IPS DF 6.9 (cell line): ENCODE measurements around the gene GDPGP1.

Experiments
- DNase-seq: peaks from one replicate; pipeline ENCODE4 v3.0.0-alpha.2; 2013; ENCODE audit warnings: low read depth, low spot score
- H3K27ac ChIP-seq: one replicate; pipeline ENCODE4 v1.5.1; 2013; ENCODE audit warnings: low read length, control low read depth
- H3K27me3 ChIP-seq: 2 replicates; pipeline ENCODE4 v1.6.1; 2013; ENCODE audit warnings: mild to moderate bottlenecking, low read length; ENCODE audit not compliant: control insufficient read depth, insufficient read depth
- H3K36me3 ChIP-seq: 2 replicates; pipeline ENCODE4 v1.6.1; 2013; ENCODE audit warnings: low read length; ENCODE audit not compliant: control insufficient read depth, insufficient read depth
- H3K4me1 ChIP-seq: 2 replicates; pipeline ENCODE4 v1.6.1; 2013; ENCODE audit warnings: low read length; ENCODE audit not compliant: control insufficient read depth, insufficient read depth
- H3K4me3 ChIP-seq: 2 replicates; pipeline ENCODE4 v1.5.1; 2013; ENCODE audit warnings: mild to moderate bottlenecking, low read length
- H3K9me3 ChIP-seq: 2 replicates; pipeline ENCODE4 v1.6.1; 2013; ENCODE audit warnings: low read length, inconsistent platforms; ENCODE audit not compliant: control insufficient read depth, insufficient read depth
- WGBS: extraction: QIAGEN DNeasy Blood & Tissue Kit; methylation state at CpG from one replicate; pipeline ENCODE4 v1.1.7; 2013; ENCODE audit warnings: mixed read lengths, missing lambda C conversion rate; ENCODE audit not compliant: insufficient read length, insufficient coverage; 5-methylcytosine and 5-hydroxymethylcytosine counted together

GDPGP1 gene

GRCh38 chr15:90225504-90226234 is 8.3 kb upstream of the GDPGP1 start:
- H3K27me3 ChIP-seq: no peaks in the 10 kb centered on the region
- H3K9me3 ChIP-seq: no peaks in the 10 kb centered on the region
- H3K4me3 ChIP-seq: no peak overlapping the region
- peaks cover 47% of the 10 kb centered on the region for H3K36me3 ChIP-seq
- no CpG with 5 or more reads among the region's 18 CpGs for WGBS
- DNase-seq: no peak
- no peak overlapping the region for H3K27ac ChIP-seq
- H3K4me1 ChIP-seq: no peaks in the 10 kb centered on the region

GRCh38 chr15:90227336-90227735 is 6.7 kb upstream of the GDPGP1 start:
- Histone ChIP-seq H3K36me3 (peaks cover 47% of the 10 kb centered on the region), H3K27ac (no peak overlapping the region), H3K9me3 (no peaks in the 10 kb centered on the region), H3K4me3 (no peak overlapping the region), H3K4me1 (no peaks in the 10 kb centered on the region), H3K27me3 (no peaks in the 10 kb centered on the region)
- WGBS: no CpG with 5 or more reads among the region's 7 CpGs
- no peak for DNase-seq

- DNase-seq: no peak
- no peak overlapping the region for H3K27ac ChIP-seq
- H3K9me3 ChIP-seq: no peaks in the 10 kb centered on the region
- H3K27me3 ChIP-seq: no peaks in the 10 kb centered on the region
- no peaks in the 10 kb centered on the region for H3K4me1 ChIP-seq
- WGBS: no CpG with 5 or more reads among the region's 38 CpGs
- no peak overlapping the region for H3K4me3 ChIP-seq
- H3K36me3 ChIP-seq: peaks cover 47% of the 10 kb centered on the region
These were observed 5.9 kb upstream of the GDPGP1 start for GRCh38 chr15:90227816-90228772.

GRCh38 chr15:90228960-90229359 is 5.0 kb upstream of the GDPGP1 start:
- no peak for DNase-seq
- H3K36me3 ChIP-seq: peaks cover 39% of the 10 kb centered on the region
- no CpG with 5 or more reads among the region's 15 CpGs for WGBS
- no peak overlapping the region for H3K27ac ChIP-seq
- no peaks in the 10 kb centered on the region for H3K9me3 ChIP-seq
- H3K4me1 ChIP-seq: no peaks in the 10 kb centered on the region
- no peak overlapping the region for H3K4me3 ChIP-seq
- H3K27me3 ChIP-seq: no peaks in the 10 kb centered on the region

GRCh38 chr15:90230071-90230494 is 3.9 kb upstream of the GDPGP1 start:
- Histone ChIP-seq H3K36me3 (peaks cover 30% of the 10 kb centered on the region), H3K9me3 (no peaks in the 10 kb centered on the region), H3K27ac (no peak overlapping the region), H3K4me1 (no peaks in the 10 kb centered on the region), H3K27me3 (no peaks in the 10 kb centered on the region), H3K4me3 (no peak overlapping the region)
- DNase-seq: no peak
- no CpG with 5 or more reads among the region's 12 CpGs for WGBS

GRCh38 chr15:90230610-90231009 is 3.4 kb upstream of the GDPGP1 start:
- WGBS: no CpG with 5 or more reads among the region's 8 CpGs
- Histone ChIP-seq H3K4me1 (no peaks in the 10 kb centered on the region), H3K4me3 (no peak overlapping the region), H3K36me3 (peaks cover 25% of the 10 kb centered on the region), H3K27ac (no peak overlapping the region), H3K9me3 (no peaks in the 10 kb centered on the region), H3K27me3 (no peaks in the 10 kb centered on the region)
- DNase-seq: no peak

GRCh38 chr15:90231028-90232017 is 2.7 kb upstream of the GDPGP1 start:
- Histone ChIP-seq H3K27ac (no peak overlapping the region), H3K4me3 (no peak overlapping the region), H3K27me3 (no peaks in the 10 kb centered on the region), H3K36me3 (peaks cover 22% of the 10 kb centered on the region), H3K4me1 (no peaks in the 10 kb centered on the region), H3K9me3 (no peaks in the 10 kb centered on the region)
- no CpG with 5 or more reads among the region's 27 CpGs for WGBS
- DNase-seq: no peak

- H3K4me3 ChIP-seq: no peak overlapping the region
- H3K9me3 ChIP-seq: no peaks in the 10 kb centered on the region
- H3K27me3 ChIP-seq: no peaks in the 10 kb centered on the region
- peaks cover 20% of the 10 kb centered on the region for H3K36me3 ChIP-seq
- no CpG with 5 or more reads among the region's 13 CpGs for WGBS
- no peak overlapping the region for H3K27ac ChIP-seq
- H3K4me1 ChIP-seq: no peaks in the 10 kb centered on the region
- DNase-seq: no peak
These were observed 1.8 kb upstream of the GDPGP1 start for GRCh38 chr15:90232196-90232595.

- H3K27ac ChIP-seq: no peak overlapping the region
- peak overlapping the region; percentile 78; the same call in 1 of the 2 replicates for H3K4me3 ChIP-seq
- DNase-seq: no peak
- peaks cover 14% of the 10 kb centered on the region for H3K36me3 ChIP-seq
- no CpG with 5 or more reads among the region's 9 CpGs for WGBS
- no peaks in the 10 kb centered on the region for H3K9me3 ChIP-seq
- no peaks in the 10 kb centered on the region for H3K27me3 ChIP-seq
- no peaks in the 10 kb centered on the region for H3K4me1 ChIP-seq
These were observed 1.0 kb upstream of the GDPGP1 start for GRCh38 chr15:90232941-90233386.
